OCI-LY1 (cell line): ENCODE data around the gene RSPRY1.

Source experiments
- CTCF ChIP-seq: fragments of 200-600 bp; sonication (generic), shearing (Covaris generic); IDR thresholded peaks from 2 replicates; pipeline ENCODE4 v1.5.1; 2017; ENCODE audit warnings: mild to moderate bottlenecking, antibody characterized with exemption, low read length, moderate library complexity, mixed read lengths
- EZH2 ChIP-seq: fragments of 200-600 bp; sonication (generic), shearing (Covaris generic); IDR thresholded peaks from 2 replicates; pipeline ENCODE4 v1.8.0; 2017; ENCODE audit warnings: borderline replicate concordance, mixed run types, mild to moderate bottlenecking, antibody characterized with exemption, low read length, moderate library complexity, mixed read lengths

- TF ChIP-seq CTCF (no peak), EZH2 (no peak)
These were observed 54.7 kb downstream of the RSPRY1 start for GRCh38 chr16:57240851-57241250.
